ENCODE results near the gene DCAF12.
A peak's percentile ranks its signal among the peaks of the same experiment; 100 is the strongest.
"Not testable (repeated sequence)": the region's sequence is repeated elsewhere in the genome, so short reads cannot be mapped to it uniquely, and the experiment has no call there.

Gene DCAF12

GRCh38 chr9:34126207-34127034 is at the start of gene DCAF12:
DCAF12 (minus strand) TSS chr9:34126698; CDS start chr9:34126431, 267 bp downstream.
- DNase-seq: peak; percentile 71

GRCh38 chr9:34176089-34176488 is 49.6 kb upstream of the DCAF12 start:
- DNase-seq: no peak

- no peak for DNase-seq
Observed at GRCh38 chr9:34171753-34172535, 45.4 kb upstream of the DCAF12 start.

- no peak for DNase-seq
Observed at GRCh38 chr9:34170237-34170991, 43.9 kb upstream of the DCAF12 start.

GRCh38 chr9:34169125-34169524 is 42.6 kb upstream of the DCAF12 start:
- no peak for DNase-seq

GRCh38 chr9:34163434-34163833 is 36.9 kb upstream of the DCAF12 start:
- DNase-seq: no peak

GRCh38 chr9:34158362-34158869 is 31.9 kb upstream of the DCAF12 start:
- peak; percentile 29 for DNase-seq

GRCh38 chr9:34157898-34158297 is 31.4 kb upstream of the DCAF12 start:
- DNase-seq: no peak

GRCh38 chr9:34157318-34157717 is 30.8 kb upstream of the DCAF12 start:
- no peak for DNase-seq

GRCh38 chr9:34154057-34154456 is 27.6 kb upstream of the DCAF12 start:
- no peak for DNase-seq

GRCh38 chr9:34151398-34151797 is 24.9 kb upstream of the DCAF12 start:
- no peak for DNase-seq

GRCh38 chr9:34145165-34145564 is 18.7 kb upstream of the DCAF12 start:
- DNase-seq: no peak

- no peak for DNase-seq
Observed at GRCh38 chr9:34143116-34143515, 16.6 kb upstream of the DCAF12 start.

GRCh38 chr9:34140853-34141252 is 14.4 kb upstream of the DCAF12 start:
- no peak for DNase-seq

GRCh38 chr9:34139477-34140146 is 13.1 kb upstream of the DCAF12 start:
- DNase-seq: no peak

- DNase-seq: not testable (repeated sequence)
Observed at GRCh38 chr9:34138644-34139043, 12.1 kb upstream of the DCAF12 start.

GRCh38 chr9:34134521-34134920 is 8.0 kb upstream of the DCAF12 start:
- no peak for DNase-seq

GRCh38 chr9:34133436-34133949 is 7.0 kb upstream of the DCAF12 start:
- no peak for DNase-seq

- DNase-seq: no peak
Observed at GRCh38 chr9:34131571-34131970, 5.1 kb upstream of the DCAF12 start.

GRCh38 chr9:34127035-34127948 is 794 bp upstream of the DCAF12 start:
- DNase-seq: no peak

- DNase-seq: no peak
Observed at GRCh38 chr9:34125681-34126206, 754 bp downstream of the DCAF12 start.
